ENCODE results near the gene TMEM147. TPM values are rescaled to one million over a fixed set of nuclear protein-coding genes. Genes with fewer than 3 reads are reported as not detected.
A peak's percentile ranks its signal among the peaks of the same experiment; 100 is the strongest.

TMEM147 gene
- total and polyA plus RNA-seq, 2 of the 13 experiments (the other 11 are each of a cell fraction or from before 2014, with no cell fraction given) = 141 to 176 TPM

GRCh38 chr19:35549174-35549788 lies 3.9 kb downstream of the TMEM147 start (continued):
- TF ChIP-seq RAD21 (CRISPR knock-in tag; IDR thresholded peaks at IDR 0.05) (peak; percentile 57), SIX4 (CRISPR knock-in tag; IDR thresholded peaks at IDR 0.05) (no peak), ZNF891 (CRISPR knock-in tag; IDR thresholded peaks at IDR 0.05) (no peak), ZNF569 (CRISPR knock-in tag; IDR thresholded peaks at IDR 0.05; ENCODE audit: borderline replicate concordance) (no peak), E2F1 (CRISPR knock-in tag; IDR thresholded peaks at IDR 0.05) (no peak), FOXA1 (IDR thresholded peaks at IDR 0.05) (no peak), FOXA1 (CRISPR knock-in tag; IDR thresholded peaks at IDR 0.05) (0 out of 2 replicates have a peak, but pooled peaks have one; percentile 23), ZNF282 (IDR thresholded peaks at IDR 0.05; ENCODE audit: partially characterized antibody) (no peak), ELK4 (CRISPR knock-in tag; IDR thresholded peaks at IDR 0.05; ENCODE audit: borderline replicate concordance) (no peak), RELA (CRISPR knock-in tag; IDR thresholded peaks at IDR 0.05) (no peak), HIC2 (CRISPR knock-in tag; IDR thresholded peaks at IDR 0.05; ENCODE audit: low read depth) (no peak), POGK (CRISPR knock-in tag; conservative IDR thresholded peaks at IDR 0.05) (no peak), ZBTB40 (IDR thresholded peaks at IDR 0.05) (no peak), ZBTB40 (CRISPR knock-in tag; IDR thresholded peaks at IDR 0.05) (no peak), ZNF430 (CRISPR knock-in tag; IDR thresholded peaks at IDR 0.05) (no peak)

Measured in HepG2 (cell line).